GM19452 (cell line): Measurements from ENCODE around the gene RAB11FIP4.

ENCODE experiments used
- ATAC-seq: cut with Tn5 transposase; IDR thresholded peaks from one replicate; pipeline ENCODE4 v1.9.1; 2021; ENCODE audit not compliant: unreplicated experiment

Gene RAB11FIP4

GRCh38 chr17:31404028-31404949, 12.8 kb downstream of the RAB11FIP4 start:
- no peak for ATAC-seq

GRCh38 chr17:31405890-31406371, 14.5 kb downstream of the RAB11FIP4 start:
- no peak for ATAC-seq

- no peak for ATAC-seq
Measured at GRCh38 chr17:31408586-31408985, 17.1 kb downstream of the RAB11FIP4 start.

DNA sequence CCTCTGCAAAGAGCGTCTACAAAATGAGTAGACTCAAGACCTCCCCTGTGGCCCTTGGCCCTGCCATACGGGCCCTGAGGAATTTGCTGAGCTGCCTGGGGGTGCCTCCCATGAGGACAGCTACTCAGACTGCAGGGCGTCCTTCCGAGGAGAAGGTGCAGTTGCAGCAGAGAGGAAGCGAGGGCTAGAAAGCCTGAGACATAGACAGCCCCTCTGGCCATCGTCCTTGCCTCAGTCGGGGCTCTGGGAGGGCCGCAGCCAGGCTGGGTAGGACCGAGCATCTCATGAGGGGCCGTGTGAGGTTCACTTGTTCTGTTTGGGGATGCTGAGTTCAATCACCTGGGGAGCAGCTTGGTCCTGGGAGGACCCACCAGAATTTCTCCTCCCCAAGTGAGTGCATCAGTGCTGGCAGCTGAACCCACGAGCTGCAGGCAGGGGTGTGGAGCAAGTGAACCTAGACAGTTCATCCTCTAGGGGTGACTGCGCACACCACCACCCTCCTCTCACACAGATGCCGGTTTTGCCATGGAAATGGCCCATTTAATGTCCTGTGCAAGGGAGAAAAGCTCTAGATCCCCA, 20.3 kb downstream of the RAB11FIP4 start:
- no peak for ATAC-seq

- no peak for ATAC-seq
Measured at GRCh38 chr17:31412511-31412910, 21.0 kb downstream of the RAB11FIP4 start.

DNA sequence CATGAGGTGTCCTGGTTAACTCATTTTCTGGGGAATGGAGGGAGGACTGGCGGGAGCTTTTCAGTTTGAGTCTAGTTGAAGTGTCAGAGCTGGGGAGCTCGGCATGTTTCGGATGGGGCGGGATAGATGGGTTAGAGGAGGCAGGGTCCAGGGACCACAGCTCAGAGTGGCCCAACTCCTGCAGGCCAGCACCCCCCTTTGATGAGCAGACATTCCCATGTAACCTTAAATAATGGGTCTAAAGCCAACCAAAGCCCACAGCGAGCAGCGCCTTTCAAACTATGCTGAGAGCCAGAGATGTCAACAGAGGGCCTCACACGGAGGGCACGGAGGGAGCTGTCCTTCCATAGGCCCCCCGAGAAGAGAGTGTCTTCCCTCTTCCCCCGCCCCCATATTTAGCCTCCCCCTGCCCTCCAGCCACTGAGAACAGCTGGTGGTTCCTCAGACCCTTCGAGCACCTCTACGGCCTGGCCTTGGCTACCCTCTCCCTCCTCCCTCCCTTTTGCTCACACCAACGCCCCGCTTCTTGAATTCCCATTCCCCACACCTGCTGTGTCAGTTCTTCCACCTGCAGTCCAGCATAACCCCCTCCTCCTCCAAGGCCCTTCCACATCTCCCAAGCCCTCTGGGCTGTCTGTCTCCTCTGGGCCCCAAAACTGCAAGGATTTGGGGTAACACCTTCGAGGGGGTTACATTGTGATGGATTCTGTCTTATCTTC, 21.8 kb downstream of the RAB11FIP4 start:
- no peak for ATAC-seq

GRCh38 chr17:31413874-31414549, 22.5 kb downstream of the RAB11FIP4 start:
- ATAC-seq = no peak

DNA sequence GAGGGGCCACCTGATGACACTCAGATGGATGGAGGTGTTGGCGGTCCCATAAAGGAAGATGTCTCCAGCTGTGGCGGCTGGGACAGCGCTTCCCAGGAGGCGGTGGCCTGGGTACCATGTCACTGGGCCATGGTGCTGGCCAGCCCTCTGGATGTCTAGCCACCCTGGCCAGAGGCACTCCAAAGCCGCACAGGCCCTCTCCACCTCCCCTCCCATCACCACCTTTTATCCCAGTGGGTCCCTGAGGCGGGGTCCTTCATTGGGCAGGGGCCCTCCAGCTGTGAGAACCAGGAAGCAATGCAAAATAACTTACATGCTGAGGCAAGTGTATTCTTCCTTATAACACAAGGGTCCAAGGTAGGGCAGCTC, 23.1 kb downstream of the RAB11FIP4 start:
- ATAC-seq = no peak

GRCh38 chr17:31415004-31415454, 23.6 kb downstream of the RAB11FIP4 start:
- ATAC-seq = no peak

- ATAC-seq = no peak
Measured at GRCh38 chr17:31415640-31416502, 24.4 kb downstream of the RAB11FIP4 start.

DNA sequence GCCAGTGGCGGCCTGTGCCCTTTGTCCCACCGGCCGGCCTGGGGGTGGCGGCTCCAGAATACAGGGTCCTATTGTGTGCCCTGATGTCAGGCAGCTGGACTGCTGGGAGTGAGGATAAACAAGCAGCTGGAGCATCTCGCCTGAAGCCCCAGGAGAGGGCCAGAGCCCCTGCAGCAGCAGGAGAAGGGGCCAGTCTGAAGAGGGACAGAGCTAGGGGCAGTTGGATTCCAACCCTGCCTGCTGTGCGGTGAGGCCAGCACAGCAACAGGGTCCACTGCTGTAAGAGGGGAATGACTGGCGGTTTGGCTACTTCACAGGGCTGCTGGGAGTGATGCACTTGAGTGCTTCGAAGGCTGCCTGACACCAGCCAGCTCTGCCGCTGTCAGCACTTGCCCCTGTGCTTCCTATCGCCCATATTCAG, 25.0 kb downstream of the RAB11FIP4 start:
- ATAC-seq = no peak

DNA sequence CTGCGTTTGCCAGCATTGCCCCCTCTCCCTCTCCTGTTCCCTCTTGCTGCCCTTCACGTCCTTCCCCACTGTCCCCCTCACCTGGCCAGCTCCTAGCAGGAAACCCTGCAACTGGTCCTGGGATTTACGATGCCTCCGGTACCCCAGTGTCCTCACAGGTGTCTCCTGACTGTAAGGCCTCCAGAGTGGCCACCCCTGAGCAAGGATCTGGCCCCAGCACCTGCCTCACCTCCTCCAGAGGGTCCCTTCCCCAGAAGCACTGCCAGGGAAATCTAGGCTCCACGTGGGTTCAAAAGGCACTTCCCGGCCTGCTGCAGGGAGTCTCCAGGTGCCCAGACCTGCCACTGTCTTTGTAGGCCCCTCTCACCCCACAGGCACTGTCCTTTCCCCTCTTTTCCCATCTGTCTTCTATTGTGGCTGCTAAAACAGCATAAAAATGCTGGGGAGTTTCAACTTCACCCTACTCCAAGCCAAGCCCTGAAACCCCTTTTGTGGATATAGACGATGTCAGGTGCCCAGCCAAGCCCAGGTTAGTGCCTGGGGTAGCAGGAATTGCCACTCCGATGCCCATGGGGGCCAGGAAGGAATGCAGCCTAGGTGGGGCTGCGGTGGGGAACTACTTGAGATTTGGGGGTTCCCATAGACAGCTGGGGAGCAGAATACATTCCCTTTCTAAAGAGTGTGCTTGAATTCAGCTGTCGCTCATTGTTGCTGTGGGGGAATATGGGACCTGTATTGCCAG, 25.7 kb downstream of the RAB11FIP4 start:
- no peak for ATAC-seq

- no peak for ATAC-seq
Measured at GRCh38 chr17:31418773-31419350, 27.4 kb downstream of the RAB11FIP4 start.

- ATAC-seq = no peak
Measured at GRCh38 chr17:31422443-31422842, 31.0 kb downstream of the RAB11FIP4 start.

DNA sequence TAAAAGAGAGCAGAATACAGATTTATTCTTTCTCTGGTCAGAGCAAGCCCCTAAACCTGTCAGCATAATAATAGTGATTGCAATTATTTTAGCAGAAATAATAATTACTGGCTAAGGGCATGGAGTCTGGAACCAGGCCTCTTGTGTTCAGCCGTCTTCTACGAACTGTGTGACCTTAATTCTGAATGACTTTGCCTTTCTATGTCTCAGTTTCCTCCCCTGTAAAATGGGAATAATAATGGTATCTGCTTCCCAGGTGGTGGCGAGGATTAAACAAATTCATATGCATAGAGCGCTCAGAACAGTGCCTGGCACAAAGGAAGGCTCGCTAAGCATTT, 33.4 kb downstream of the RAB11FIP4 start:
- ATAC-seq = no peak

DNA sequence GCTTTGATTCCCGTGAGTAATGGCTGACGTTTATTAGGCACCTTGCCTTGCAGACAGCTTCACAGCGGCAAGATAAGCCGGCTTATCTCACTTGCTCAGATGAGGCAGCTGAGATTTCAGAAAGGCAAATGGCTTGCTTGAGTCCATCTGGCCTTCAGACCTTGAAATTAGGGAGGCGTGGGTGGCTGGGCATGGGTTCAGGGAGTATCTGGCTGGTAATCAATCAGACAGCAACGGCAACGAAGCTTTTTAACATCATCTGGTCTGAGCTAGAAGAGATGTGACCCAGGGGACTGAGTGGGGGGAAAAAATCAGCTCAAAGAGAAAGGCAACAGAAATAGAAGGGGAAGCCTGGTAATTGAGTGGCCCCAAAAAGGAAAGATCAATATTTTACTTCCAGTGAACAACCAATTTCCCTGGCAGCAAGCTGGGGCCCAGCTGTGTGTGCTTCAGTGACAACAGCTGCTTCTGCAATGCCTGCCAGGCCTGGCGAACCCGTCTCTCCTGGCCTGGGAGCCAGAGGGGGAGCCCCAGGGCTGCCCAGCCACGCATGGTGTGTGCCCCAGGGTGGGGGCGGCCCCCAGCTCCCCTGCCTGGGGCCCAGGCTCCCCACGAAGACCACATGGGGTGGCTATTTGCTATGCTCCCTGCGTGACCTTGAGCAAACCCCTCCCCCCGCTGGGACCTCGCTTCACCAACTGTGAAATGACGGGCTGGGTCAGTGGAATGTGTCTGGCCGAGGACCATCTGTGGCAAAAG, 34.0 kb downstream of the RAB11FIP4 start:
- no peak for ATAC-seq

DNA sequence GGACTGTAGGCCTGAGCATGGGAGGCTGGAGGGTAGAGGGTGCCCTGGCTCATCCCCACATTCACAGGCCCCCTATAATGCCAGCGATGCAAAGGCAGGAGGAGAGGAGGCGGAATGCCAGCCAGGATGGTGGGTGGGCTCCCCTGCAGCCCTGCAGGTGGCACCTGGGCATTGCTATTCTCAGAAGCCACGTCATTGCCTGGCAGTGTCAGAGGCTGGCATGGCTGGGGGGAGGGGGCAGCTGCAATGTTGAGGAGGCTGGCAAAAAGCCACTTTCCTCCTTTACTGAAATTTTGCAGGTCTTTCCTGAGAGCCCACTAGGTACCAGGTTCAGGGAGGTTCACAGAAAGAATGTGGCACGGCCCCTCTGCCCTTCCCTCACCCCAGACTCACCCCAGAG, 36.2 kb downstream of the RAB11FIP4 start:
- no peak for ATAC-seq

DNA sequence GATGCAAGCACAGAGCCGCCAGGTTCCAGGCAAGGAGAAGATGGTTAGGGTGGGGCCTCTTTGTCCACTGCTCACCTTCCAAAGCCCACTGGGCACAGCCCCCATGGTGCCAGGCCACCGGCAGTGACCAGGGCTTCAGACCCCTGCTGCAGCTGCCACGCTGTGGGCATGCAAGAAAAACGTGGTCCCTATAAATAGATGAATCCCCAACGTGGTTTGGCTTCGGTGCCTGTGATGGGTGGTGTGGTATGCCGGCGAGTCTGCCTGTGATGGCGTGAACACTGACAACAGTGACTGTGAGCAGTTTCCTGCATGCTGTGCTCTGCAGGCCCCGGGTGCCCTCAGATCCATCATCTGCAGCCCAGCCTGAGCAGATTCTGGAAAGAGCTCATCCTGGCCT, 36.6 kb downstream of the RAB11FIP4 start:
- no peak for ATAC-seq
